ENCODE data around the gene GPR155. TPM values are rescaled to one million over a fixed set of nuclear protein-coding genes. Genes with fewer than 3 reads are reported as not detected.
"Not testable (repeated sequence)": the region's sequence is repeated elsewhere in the genome, so short reads cannot be mapped to it uniquely, and the experiment has no call there.

GPR155 gene
- total RNA-seq, 2 experiments from 2014 or later, result 33.3 to 38.1 TPM

GRCh38 chr2:174487108-174487819 lies 435 bp upstream of the GPR155 start:
- Mint-ChIP-seq H3K4me1 (peaks cover 64% of the 10 kb centered on the region), H3K36me3 (ENCODE audit: low read depth) (peaks cover 14% of the 10 kb centered on the region)

GRCh38 chr2:174485788-174486562 lies 854 bp downstream of the GPR155 start:
- ChIA-PET CTCF (interaction anchor here (0.6 to 2.2 kb wide), 7 partner anchors 10 to 484 kb away, joined by 3 to 6 read pairs (median 3); no protein-coding TSS in a partner anchor), POLR2A (no interaction called here)
- Mint-ChIP-seq H3K27me3 (no peaks in the 10 kb centered on the region), H3K9me3 (peaks cover 3% of the 10 kb centered on the region), H3K4me3 (peak overlapping the region; percentile 97), H3K36me3 (ENCODE audit: low read depth) (peaks cover 21% of the 10 kb centered on the region), H3K27ac (peak overlapping the region; percentile 90), H3K4me1 (peaks cover 56% of the 10 kb centered on the region)
- DNase-seq, result peak; percentile 36

More at GRCh38 chr2:174487108-174487819, 435 bp upstream of the GPR155 start:
- Mint-ChIP-seq H3K27ac (peak overlapping the region; percentile 91), H3K27me3 (no peaks in the 10 kb centered on the region), H3K4me3 (peak overlapping the region; percentile 97), H3K9me3 (peaks cover 3% of the 10 kb centered on the region)
- DNase-seq, result peak; percentile 99
- CTCF ChIA-PET, result interaction anchor here (0.6 to 2.2 kb wide), 8 partner anchors 11 to 483 kb away, joined by 3 to 6 read pairs (median 3); no protein-coding TSS in a partner anchor
- POLR2A ChIA-PET, result no interaction called here

DNA sequence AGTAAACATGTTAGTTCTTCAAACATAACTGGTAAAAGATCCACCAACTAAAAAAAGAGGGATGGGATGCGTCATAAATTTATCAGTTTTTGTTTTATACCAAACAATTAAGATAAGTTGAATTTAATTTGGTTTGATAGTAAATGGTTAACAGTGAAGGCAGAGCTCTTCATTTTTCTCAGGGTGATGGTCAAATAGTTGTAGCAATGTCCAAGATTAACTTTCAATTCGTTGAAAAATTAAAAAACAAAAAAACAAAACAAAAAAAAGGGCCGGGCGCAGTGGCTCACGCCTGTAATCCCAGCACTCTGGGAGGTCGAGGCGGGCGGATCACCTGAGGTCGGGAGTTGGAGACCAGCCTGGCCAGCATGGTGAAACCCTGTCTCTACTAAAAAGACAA lies 1.8 kb downstream of the GPR155 start:
- POLR2A ChIA-PET, H3K9me3 Mint-ChIP-seq, H3K27me3 Mint-ChIP-seq, DNase-seq: not testable (repeated sequence)
- H3K4me3 Mint-ChIP-seq, result peak overlapping the region; percentile 97
- CTCF ChIA-PET, result interaction anchor here (0.8 to 2.2 kb wide), 6 partner anchors 8 to 62 kb away, joined by 3 to 9 read pairs (median 4); no protein-coding TSS in a partner anchor
- peak overlapping the region; percentile 90 for H3K27ac Mint-ChIP-seq
- peaks cover 48% of the 10 kb centered on the region for H3K4me1 Mint-ChIP-seq
- H3K36me3 Mint-ChIP-seq (ENCODE audit: low read depth), result peaks cover 23% of the 10 kb centered on the region

GRCh38 chr2:174484573-174484972 lies 2.3 kb downstream of the GPR155 start:
- Mint-ChIP-seq H3K9me3 (peaks cover 3% of the 10 kb centered on the region), H3K27ac (no peak overlapping the region), H3K36me3 (ENCODE audit: low read depth) (peaks cover 27% of the 10 kb centered on the region), H3K4me3 (peak overlapping the region; percentile 97), H3K4me1 (peaks cover 44% of the 10 kb centered on the region), H3K27me3 (no peaks in the 10 kb centered on the region)
- POLR2A ChIA-PET, result interaction anchor here (0.6 kb wide), 1 partner anchor 14 kb away, joined by 3 read pairs; no protein-coding TSS in a partner anchor
- DNase-seq, result no peak
- CTCF ChIA-PET, result interaction anchor here (0.8 to 2.2 kb wide), 6 partner anchors 9 to 62 kb away, joined by 3 to 9 read pairs (median 4); no protein-coding TSS in a partner anchor

GRCh38 chr2:174482854-174483253 lies 4.0 kb downstream of the GPR155 start:
- no peak for DNase-seq
- H3K4me3 Mint-ChIP-seq, result no peak overlapping the region
- CTCF ChIA-PET, result interaction anchor here (2.2 kb wide), 1 partner anchor 20 kb away, joined by 9 read pairs; no protein-coding TSS in a partner anchor
- no peak overlapping the region for H3K27ac Mint-ChIP-seq
- H3K4me1 Mint-ChIP-seq, result peaks cover 28% of the 10 kb centered on the region
- H3K27me3 Mint-ChIP-seq, result no peaks in the 10 kb centered on the region
- POLR2A ChIA-PET, result no interaction called here
- peaks cover 38% of the 10 kb centered on the region for H3K36me3 Mint-ChIP-seq (ENCODE audit: low read depth)
- no peaks in the 10 kb centered on the region for H3K9me3 Mint-ChIP-seq

- CTCF ChIA-PET, result interaction anchor here (0.8 kb wide), 1 partner anchor 15 kb away, joined by 3 read pairs; no protein-coding TSS in a partner anchor
- DNase-seq, result no peak
- no peaks in the 10 kb centered on the region for H3K9me3 Mint-ChIP-seq
- POLR2A ChIA-PET, result no interaction called here
- peaks cover 17% of the 10 kb centered on the region for H3K4me1 Mint-ChIP-seq
- no peaks in the 10 kb centered on the region for H3K27me3 Mint-ChIP-seq
- no peak overlapping the region for H3K4me3 Mint-ChIP-seq
- no peak overlapping the region for H3K27ac Mint-ChIP-seq
- peaks cover 58% of the 10 kb centered on the region for H3K36me3 Mint-ChIP-seq (ENCODE audit: low read depth)
Observed at GRCh38 chr2:174477759-174478158, 9.1 kb downstream of the GPR155 start.

DNA sequence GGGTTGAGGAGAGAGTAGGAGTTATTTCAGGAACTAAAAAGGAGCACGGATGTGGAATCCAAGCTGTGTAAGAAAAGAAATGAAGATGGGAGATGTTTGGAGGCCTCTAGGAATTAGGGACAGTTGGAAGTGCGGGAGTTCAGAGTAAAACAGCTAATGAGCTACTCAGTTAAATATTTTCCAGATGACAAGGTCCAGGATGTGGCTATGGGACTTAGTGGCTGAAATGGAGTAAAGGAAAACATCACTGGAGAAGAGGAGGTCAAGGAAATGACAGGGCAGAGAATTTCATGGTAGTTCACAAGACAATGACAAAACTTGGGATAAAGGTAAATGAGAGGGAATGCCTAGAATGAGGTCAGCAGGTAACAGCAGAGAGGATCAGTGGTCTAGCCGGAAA lies 13.0 kb downstream of the GPR155 start:
- no peak for DNase-seq
- CTCF ChIA-PET, result interaction anchor here (0.7 to 2.1 kb wide), 4 partner anchors 10 to 12 kb away, joined by 3 to 5 read pairs (median 4); no protein-coding TSS in a partner anchor
- Mint-ChIP-seq H3K27ac (no peak overlapping the region), H3K4me3 (no peak overlapping the region), H3K9me3 (no peaks in the 10 kb centered on the region), H3K4me1 (peaks cover 12% of the 10 kb centered on the region), H3K36me3 (ENCODE audit: low read depth) (peaks cover 38% of the 10 kb centered on the region), H3K27me3 (no peaks in the 10 kb centered on the region)
- POLR2A ChIA-PET, result interaction anchor here (0.6 kb wide), 1 partner anchor 33 kb away, joined by 3 read pairs; no protein-coding TSS in a partner anchor

- H3K4me1 Mint-ChIP-seq, result peaks cover 2% of the 10 kb centered on the region
- H3K4me3 Mint-ChIP-seq, result no peak overlapping the region
- no peaks in the 10 kb centered on the region for H3K9me3 Mint-ChIP-seq
- H3K36me3 Mint-ChIP-seq (ENCODE audit: low read depth), result peaks cover 32% of the 10 kb centered on the region
- no peaks in the 10 kb centered on the region for H3K27me3 Mint-ChIP-seq
- POLR2A ChIA-PET, result no interaction called here
- CTCF ChIA-PET, result interaction anchor here (0.8 to 1.2 kb wide), 4 partner anchors 19 to 182 kb away, joined by 3 read pairs; no protein-coding TSS in a partner anchor
- no peak overlapping the region for H3K27ac Mint-ChIP-seq
- no peak for DNase-seq
Observed at GRCh38 chr2:174465327-174465726, 21.5 kb downstream of the GPR155 start.

DNA sequence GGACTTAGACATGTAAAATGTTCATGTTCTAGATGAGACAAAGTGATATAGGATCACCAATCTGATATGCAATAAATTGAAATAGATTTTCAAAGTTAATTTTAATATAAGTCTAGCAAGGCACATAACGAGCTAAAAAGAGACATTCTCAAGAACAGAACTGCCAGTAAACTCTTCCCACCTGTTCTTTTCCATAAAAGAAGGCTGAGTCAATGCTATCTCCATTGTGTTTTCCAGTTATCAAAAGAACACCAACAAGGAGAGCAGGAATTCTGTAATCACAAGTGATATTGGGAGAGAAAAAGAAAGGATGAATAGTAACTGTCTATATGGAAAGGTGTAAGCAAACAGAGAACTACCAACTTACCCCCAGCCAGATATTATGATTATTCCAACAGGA lies 25.6 kb downstream of the GPR155 start:
- peaks cover 29% of the 10 kb centered on the region for H3K36me3 Mint-ChIP-seq (ENCODE audit: low read depth)
- ChIA-PET POLR2A (interaction anchor here (0.5 to 0.6 kb wide), 2 partner anchors 82 to 86 kb away, joined by 4 to 6 read pairs; no protein-coding TSS in a partner anchor), CTCF (interaction anchor here (0.9 to 5.6 kb wide), 3 partner anchors 30 to 86 kb away, joined by 3 to 55 read pairs (median 20); no protein-coding TSS in a partner anchor)
- no peak overlapping the region for H3K27ac Mint-ChIP-seq
- no peaks in the 10 kb centered on the region for H3K9me3 Mint-ChIP-seq
- H3K27me3 Mint-ChIP-seq, result no peaks in the 10 kb centered on the region
- no peak overlapping the region for H3K4me3 Mint-ChIP-seq
- peaks cover 2% of the 10 kb centered on the region for H3K4me1 Mint-ChIP-seq
- no peak for DNase-seq

DNA sequence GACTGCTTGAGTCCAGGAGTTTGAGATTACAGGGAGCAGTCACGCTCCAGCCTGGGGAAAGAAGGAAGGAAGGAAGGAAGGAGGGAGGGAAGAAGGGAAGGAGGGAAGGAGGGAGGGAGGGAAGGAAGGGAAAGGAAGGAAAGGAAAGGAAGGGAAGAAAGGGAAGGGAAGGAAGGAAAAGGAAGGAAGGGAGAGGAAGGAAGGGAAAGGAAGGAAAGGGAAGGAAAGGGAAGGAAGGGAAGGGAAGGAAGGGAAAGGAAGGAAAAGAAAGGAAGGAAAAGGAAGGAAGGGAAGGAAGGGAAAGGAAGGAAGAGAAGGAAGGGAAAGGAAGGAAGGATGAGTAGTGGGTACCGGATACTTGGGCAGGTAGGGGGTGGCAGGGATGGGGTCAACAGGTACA lies 32.3 kb downstream of the GPR155 start:
- POLR2A ChIA-PET, result no interaction called here
- Mint-ChIP-seq H3K9me3 (no peaks in the 10 kb centered on the region), H3K27me3 (no peaks in the 10 kb centered on the region), H3K4me1 (peaks cover 8% of the 10 kb centered on the region), H3K4me3 (no peak overlapping the region), H3K27ac (no peak overlapping the region), H3K36me3 (ENCODE audit: low read depth) (peaks cover 51% of the 10 kb centered on the region)
- no peak for DNase-seq
- CTCF ChIA-PET, result interaction anchor here (0.7 to 1.2 kb wide), 2 partner anchors 9 to 31 kb away, joined by 3 read pairs; no protein-coding TSS in a partner anchor

GRCh38 chr2:174450021-174450816 lies 36.6 kb downstream of the GPR155 start:
- Mint-ChIP-seq H3K27me3 (no peaks in the 10 kb centered on the region), H3K27ac (no peak overlapping the region), H3K4me3 (no peak overlapping the region), H3K4me1 (peaks cover 8% of the 10 kb centered on the region), H3K36me3 (ENCODE audit: low read depth) (peaks cover 50% of the 10 kb centered on the region), H3K9me3 (no peaks in the 10 kb centered on the region)
- POLR2A ChIA-PET, result no interaction called here
- CTCF ChIA-PET, result interaction anchor here (1.1 to 1.3 kb wide), 2 partner anchors 13 to 38 kb away, joined by 4 read pairs; no protein-coding TSS in a partner anchor
- no peak for DNase-seq

DNA sequence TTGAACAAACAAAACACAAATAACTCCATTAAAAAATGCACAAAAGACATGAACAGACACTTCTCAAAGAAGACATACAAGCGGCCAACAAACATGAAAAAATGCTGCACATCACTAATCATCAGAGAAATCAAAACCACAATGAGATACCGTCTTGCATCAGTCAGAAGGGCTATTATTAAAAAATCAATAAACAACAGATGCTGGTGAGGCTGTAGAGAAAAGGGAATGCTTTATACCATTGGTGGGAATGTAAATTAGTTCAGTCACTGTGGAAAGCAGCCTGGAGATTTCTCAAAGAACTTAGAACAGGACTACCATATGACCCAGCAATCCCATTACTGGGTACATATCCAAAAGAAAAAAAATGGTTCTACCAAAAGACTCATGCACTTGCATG lies 37.8 kb downstream of the GPR155 start:
- H3K27ac Mint-ChIP-seq, result no peak overlapping the region
- H3K4me3 Mint-ChIP-seq, result no peak overlapping the region
- CTCF ChIA-PET, result interaction anchor here (1.3 kb wide), 1 partner anchor 14 kb away, joined by 4 read pairs; no protein-coding TSS in a partner anchor

More for the DNA sequence above, 37.8 kb downstream of the GPR155 start:
- Mint-ChIP-seq H3K4me1 (peaks cover 8% of the 10 kb centered on the region), H3K9me3 (no peaks in the 10 kb centered on the region), H3K36me3 (ENCODE audit: low read depth) (peaks cover 52% of the 10 kb centered on the region), H3K27me3 (no peaks in the 10 kb centered on the region)
- POLR2A ChIA-PET, result no interaction called here
- no peak for DNase-seq
